Ramos (cell line): Measurements from ENCODE around the gene RAD51C.
"Not testable (repeated sequence)": the region's sequence is repeated elsewhere in the genome, so short reads cannot be mapped to it uniquely, and the experiment has no call there.

Experiments used
- in situ Hi-C: fragments of 300-500 bp; cut with MboI; formaldehyde crosslinking; loops from one replicate; pipeline ENCODE4 v1.14.3; 2022; ENCODE audit warnings: low sequenced_read_pairs; ENCODE audit not compliant: unreplicated experiment

The RAD51C gene

DNA sequence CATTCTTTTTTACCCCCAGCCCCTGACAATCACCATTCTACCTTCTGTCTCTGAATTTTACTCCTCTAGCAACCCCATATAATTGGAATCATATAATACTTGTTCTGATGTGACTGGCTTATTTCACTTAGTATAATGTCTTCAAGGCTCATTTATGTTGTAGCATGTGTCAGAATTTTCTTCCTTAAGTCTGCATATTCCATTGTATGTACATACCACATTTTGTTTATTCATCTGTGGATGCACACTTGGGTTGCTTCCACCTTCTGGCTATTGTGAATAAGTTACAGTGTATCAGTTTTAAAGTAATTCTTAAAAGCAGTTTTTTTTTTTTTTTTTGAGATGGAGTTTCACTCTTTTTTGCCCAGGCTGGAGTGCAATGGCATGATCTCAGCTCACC, 38.5 kb downstream of the RAD51C start:
- in situ Hi-C loops, result no loop called here

DNA sequence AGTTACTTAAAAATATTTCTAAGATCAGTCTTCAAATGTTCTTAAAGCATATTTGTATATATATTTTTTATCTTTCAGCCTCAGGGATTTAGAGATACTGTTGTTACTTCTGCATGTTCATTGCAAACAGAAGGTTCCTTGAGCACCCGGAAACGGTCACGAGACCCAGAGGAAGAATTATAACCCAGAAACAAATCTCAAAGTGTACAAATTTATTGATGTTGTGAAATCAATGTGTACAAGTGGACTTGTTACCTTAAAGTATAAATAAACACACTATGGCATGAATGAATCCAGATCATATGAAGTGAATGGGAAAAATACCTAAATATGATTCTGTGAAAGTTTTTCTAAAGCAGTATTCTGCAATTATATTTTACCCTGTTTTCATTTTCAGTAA, 41.6 kb downstream of the RAD51C start:
- in situ Hi-C loops, result no loop called here

DNA sequence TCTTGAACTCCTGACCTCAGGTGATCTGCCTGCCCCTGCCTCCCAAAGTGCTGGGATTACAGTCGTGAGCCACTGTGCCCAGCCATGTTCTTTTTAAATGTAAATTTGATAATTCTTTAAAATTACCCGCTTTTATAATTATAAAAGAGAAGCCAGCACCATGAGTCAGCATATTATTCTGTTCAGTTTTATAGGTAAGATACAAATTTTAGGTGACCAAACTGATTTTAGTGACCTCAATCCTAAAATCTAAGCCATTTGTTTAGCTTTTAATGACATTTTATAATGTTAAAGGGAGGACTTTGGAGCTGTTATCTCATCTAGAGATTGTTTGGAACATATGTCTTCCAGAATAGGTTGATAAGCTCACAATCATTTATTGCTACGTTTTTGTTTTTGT, 42.4 kb downstream of the RAD51C start:
- in situ Hi-C loops, result no loop called here

DNA sequence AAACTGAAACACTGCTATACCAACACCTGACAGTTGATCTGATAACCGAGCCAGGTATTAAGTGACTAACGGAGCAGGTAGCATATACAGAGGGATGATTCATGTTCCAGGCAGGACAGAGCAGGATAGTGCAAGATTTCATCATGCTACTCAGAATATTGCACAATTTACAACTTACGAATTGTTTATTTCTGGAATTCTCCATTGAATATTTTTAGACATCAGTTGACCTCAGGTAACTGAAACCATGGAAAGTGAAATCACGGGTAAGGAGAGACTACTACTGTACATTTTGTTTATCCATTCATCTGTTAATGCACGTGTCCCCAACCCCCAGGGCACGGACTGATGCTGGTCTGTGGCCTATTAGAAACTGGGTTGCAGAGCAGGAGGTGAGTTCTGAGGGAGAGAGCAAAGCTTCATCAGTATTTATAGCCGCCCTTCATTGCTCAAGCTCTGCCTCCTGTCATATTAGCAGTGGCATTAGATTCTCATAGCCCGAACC, 48.8 kb downstream of the RAD51C start:
- in situ Hi-C loops, result no loop called here

DNA sequence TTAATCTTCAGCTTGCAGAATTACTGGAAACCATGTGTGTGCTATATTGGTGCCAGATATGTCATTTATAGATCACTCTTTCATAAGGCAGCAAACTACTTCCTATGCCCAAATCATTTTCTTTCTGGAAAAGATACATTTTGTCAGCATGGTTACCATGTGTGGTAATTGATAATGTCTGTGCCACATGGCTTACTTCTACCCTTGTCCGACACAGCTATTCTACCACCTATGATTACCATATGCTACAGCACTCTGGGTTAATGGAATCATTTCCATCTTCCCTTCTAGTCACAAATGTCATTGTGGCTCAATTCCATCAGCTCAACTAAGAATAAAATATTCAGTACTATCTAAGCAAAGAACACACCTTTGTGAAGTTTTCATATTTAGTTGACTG, 55.3 kb downstream of the RAD51C start:
- in situ Hi-C loops, result no loop called here

DNA sequence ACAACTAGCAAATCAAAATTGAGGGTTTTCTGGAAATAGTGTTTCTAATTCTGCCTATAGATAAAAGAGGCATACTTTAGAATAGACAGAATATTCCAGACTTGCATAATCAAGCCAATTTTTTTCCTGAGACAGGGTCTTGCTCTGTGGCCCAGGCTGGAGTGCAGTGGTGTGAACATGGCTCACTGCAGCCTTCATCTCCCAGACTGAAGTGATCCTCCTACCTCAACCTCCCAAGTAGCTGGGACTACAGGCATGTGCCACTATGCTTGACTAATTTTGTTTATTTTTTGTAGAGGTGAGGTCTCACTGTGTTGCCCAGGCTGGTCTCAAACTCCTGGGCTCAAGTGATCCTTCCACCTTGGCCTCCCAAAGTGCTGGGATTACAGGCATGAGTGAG, 57.2 kb downstream of the RAD51C start:
- in situ Hi-C loops, result not testable (repeated sequence)

DNA sequence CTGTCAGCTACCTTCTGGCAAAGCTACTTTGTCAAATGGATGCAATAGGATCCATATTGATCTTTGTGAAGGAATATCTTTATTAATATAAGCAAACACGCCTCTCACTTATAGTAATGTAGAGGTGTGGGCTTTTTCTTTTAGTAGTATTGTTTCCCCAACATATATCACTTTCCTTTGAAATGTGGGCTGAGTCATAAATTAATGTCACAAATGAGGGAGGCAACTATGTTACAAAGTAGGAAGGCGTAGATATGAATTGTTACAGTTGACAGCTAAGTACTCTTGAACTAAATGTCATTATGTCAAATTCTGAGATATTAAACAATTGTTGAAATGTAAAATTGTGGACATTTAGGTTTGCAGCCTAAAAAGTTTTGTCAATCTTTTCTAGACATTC, 60.6 kb downstream of the RAD51C start:
- in situ Hi-C loops, result no loop called here

DNA sequence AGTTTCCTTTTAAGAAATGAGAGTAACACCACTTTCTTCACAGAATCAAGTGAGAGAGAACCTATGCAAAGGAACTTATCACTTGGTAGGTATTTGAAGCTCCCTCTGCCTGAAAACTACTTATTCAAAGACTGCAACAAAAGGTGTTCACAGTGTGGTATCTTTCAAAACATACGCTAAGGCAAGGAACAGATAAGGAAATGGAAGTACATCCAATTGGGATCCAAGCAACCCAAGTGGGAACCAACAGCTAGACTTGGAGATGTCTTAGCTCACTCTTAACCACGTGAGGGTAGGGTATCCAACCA, 62.8 kb downstream of the RAD51C start:
- in situ Hi-C loops, result no loop called here

DNA sequence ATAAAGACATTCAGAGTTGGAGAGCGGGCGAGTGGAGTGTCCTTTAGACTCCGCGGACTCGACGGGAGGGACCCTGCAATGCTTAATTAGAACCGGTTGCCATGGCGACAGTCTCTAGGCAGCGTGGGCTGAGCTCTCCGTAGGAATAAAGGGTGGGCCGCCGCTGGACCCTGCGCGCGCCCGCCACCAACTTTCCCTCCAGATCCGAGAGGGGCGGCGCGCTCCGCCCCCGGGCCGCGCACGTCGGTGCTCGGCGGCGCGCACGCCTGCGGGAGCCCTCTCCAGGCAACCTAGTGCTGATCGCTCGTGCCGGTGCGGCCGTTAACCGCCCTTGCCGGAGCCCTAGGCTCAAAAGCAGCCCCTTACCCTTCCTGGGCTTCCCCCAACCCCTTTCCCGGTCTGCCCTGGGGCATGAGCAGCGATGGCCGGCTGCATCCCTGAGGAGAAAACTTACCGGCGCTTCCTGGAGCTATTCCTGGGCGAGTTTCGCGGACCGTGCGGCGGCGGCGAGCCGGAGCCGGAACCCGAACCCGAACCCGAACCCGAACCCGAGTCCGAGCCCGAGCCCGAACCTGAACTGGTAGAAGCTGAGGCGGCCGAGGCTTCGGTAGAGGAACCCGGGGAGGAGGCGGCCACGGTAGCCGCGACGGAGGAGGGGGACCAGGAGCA, 63.3 kb downstream of the RAD51C start, which contains the start of gene PPM1E:
TSS of gene PPM1E (plus strand) at position 278 of the 669 bp plus-strand sequence.
- in situ Hi-C loops, result no loop called here

DNA sequence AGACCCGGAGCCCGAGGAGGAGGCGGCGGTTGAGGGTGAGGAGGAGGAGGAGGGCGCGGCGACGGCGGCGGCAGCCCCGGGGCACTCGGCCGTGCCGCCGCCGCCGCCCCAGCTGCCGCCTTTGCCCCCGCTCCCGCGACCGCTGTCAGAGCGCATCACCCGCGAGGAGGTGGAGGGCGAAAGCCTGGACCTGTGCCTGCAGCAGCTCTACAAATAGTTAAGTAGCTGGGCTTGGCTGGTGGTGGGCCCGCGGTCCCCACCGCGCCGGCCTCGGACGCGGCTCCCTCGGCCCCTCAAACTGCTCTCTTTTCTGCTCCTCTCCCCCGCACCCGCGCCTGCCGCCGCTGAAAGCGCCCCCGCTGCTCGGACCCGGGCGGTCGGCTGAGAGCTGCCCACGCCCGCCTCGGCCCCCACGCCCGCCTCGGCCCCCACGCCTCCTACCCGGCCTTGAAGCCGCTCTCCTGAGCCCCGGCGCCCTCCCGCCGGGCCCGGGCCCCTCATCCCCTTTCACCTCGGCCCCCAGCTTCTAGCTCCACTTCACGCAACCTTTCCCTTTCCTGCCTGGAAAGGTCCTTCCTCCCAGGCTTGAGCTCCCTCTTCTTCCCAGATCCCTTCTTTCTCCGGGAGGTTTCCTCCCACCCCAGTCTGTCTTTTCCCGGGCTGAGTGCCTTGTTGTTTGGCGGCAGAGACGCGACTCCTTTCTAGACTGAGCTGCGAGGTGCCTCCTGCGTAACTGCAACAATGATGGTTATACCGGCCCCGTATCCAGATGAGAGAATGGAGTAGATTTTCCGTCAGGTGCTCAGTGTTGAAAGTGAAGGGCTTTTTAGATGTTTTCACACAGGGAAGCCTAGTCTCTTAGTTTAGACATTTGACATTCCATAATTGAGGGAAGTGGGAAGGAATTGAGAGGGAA, 64.1 kb downstream of the RAD51C start:
- in situ Hi-C loops, result no loop called here

DNA sequence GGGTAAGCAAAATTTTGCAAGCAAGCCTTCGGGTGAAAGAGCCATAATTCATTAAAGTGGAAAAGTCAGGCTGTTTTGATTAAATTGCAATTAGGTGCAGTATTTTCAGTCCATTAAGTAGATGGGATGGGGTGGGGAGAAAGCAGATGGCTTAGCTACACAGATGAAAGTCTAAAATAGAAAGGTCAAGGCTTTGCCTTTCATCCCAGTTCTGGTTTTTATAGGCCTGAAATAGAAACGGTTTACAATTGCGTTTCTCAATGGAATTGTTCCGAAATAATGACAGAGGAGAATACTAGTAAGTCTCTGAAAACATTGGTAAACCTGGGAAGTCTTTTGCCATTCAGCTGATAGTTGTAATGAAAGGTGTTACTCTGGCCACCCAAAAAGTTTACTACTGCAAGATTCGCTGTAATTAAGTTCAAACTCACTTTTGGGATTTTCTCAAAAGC, 64.8 kb downstream of the RAD51C start:
- in situ Hi-C loops, result no loop called here

DNA sequence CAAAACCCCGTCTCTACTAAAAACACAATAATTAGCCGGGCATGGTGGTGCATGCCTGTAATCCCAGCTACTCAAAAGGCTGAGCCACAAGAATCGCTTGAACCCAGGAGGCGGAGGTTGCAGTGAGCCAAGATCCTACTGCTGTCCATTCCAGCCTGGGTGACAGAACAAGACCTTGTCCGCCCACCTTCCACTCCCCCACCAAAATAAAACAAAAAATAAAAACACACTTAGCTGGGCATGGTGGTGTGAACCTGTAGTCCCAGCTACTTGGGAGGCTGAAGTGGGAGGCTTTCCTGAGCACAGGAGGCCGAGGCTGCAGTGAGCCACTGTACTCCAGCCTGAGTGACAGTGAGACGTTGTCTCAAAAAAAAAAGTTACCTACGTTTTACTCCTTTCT, 66.5 kb downstream of the RAD51C start:
- in situ Hi-C loops, result no loop called here

DNA sequence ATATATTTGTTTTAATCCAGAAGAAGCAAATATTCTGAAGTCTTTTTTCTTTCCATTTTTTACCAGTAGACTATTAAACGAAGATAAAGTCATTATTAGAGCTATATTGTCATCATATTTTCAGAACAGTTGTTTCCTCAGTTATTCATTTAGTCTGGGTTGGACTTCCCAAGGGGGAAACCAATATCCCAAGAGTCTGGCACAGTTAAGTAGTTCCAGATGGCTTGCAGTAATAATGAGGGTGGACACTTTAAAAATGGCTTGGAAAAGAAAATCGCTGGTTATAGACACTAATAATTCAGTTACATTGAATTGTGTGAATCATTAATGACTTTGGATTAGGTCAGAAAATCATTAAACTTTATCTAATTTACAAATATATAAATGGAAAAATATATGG, 67.1 kb downstream of the RAD51C start:
- in situ Hi-C loops, result no loop called here

DNA sequence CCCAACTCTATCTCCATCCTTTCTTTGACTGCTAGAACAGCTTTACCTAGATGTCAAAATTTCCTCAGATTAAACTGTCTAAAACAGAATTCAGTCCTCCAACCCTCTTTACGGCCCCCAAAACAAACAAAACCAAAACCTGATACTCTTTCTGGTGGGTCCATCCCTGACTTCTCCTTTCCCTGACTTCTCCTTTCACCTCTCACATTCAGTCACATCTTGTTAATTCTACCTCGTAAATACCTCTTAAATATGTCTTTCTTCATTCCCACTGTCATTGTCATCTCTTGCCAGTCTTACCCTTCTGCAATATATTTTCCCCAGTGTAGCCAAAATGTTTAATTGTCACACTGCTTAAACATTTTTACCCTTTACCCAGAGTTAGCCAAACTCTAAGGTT, 67.8 kb downstream of the RAD51C start:
- in situ Hi-C loops, result no loop called here

DNA sequence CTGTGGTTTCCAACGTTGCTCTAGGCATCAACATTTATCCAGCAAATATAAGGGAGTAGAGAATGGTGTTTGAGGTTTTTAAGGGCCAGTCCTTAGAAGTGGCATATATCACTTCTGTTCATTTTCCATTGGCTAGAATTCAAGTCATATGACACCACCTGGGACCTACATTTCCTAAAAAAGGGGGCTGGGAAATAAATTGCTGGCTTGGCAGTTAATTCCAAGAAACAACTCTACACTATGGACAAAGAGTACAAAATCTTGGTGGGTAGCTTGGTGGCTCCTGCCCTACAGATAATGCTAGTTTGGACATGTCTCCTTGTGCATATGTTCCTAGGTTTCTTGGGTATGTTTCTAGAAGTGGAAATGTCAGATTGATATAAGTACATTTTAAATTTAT, 70.9 kb downstream of the RAD51C start:
- in situ Hi-C loops, result no loop called here

DNA sequence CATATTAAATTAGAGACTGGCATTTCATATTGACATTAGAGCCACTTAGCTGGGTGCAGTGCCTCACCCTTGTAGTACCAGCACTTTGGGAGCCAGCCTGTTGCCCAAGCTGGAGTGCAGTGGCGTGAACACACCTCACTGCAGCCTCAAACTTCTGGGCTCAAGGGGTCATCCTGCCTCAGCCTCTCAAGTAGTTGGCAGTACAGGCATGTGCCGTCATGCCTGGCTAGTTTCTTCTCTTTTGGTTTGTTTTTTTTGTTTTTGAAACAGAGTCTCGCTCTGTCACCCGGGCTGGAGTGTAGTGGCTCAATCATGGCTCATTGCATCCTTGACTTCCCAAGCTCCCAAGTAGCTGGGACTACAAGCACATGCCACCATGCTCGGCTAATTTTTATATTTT, 72.0 kb downstream of the RAD51C start:
- in situ Hi-C loops, result no loop called here

DNA sequence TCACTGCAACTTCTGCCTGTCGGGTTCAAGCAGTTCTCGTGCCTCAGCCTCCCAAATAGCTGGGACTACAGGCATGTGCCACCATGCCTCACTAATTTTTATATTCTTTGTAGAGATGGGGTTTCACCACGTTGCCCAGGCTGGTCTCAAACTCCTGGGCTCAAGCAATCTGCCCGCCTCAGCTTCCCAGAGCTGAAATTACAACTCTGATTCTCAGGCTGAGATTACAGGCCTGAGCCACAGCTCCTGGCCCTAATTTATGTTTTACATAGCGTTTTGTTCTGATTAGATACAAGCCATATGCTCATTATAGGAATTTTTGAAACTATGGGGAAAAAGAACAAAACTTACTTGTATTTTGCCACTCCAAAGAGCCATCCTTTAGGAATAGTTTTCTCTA, 86.1 kb downstream of the RAD51C start:
- in situ Hi-C loops, result not testable (repeated sequence)

DNA sequence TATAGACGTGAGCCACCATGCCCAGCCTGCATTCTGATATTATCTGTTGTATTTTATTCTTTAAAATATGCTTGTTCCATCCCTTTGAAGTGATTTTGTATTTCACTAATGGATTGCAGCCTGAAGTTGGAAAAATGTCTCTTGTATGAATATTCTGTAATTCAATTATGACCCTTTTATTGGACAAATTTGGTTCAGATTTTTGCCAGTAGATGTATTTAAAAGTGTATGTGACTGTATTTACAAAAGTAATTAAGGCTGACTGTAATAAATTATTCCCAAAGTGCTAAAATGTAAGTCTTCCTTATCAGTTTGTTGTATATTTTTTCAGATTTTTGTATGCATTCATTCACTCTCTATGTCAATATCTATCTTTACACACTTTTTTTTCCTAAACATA, 87.0 kb downstream of the RAD51C start:
- in situ Hi-C loops, result no loop called here

DNA sequence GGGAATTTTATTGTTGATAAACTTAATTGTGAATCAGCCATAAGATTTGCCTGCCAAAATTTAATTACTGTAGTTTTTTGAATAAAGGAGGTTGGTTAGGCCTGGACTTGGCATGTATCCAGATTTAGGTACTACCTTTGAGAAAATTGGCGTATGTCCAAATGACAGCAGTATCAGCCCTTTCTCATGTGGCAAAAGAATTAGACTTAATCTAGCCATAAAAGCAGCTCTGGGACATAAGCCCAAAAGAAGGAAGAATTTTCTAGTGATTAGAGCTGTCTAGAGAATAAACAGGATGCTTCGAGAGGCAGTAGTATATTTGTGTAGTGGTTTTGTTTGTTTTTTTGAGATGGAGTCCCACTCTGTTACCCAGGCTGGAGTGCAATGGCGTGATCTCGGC, 91.0 kb downstream of the RAD51C start:
- in situ Hi-C loops, result no loop called here

DNA sequence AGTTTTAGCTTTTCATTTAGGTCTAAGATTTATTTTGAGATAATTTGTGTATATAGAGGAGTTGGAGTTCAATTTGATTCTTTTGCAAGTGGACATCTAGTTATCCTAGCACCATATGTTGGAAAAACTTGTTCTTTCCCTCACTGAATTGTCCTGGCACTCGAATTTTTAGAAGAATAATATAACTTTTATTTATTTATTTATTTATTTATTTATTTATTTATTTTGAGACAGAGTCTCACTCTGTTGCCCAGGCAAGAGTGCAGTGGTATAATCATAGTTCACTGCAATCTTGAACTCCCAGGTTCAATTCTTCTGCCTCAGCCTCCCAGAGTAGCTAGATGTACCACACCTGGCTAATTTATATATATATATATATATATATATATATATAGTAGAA, 92.7 kb downstream of the RAD51C start:
- in situ Hi-C loops, result no loop called here
